ENCODE results near the gene PLA2G12A. TPM values are rescaled to one million over a fixed set of nuclear protein-coding genes. Genes with fewer than 3 reads are reported as not detected.

Gene PLA2G12A
- total and polyA plus RNA-seq, 2 of the 8 experiments (the other 6 are each of a cell fraction or from before 2014, with no cell fraction given), result 26.6 to 47.2 TPM

Small RNA genes within 50 kb of the gene (small RNA-seq; reads per million reads assigned to genes)
- gene HIGD1AP14 (ENCODE audit: insufficient read depth), result not detected

Other genes with a start within 250 kb of the PLA2G12A start
- 19.4 and 19.7 TPM in 2 replicates for gene MCUB, start 169.8 kb downstream of the PLA2G12A start, total RNA-seq (2021; fragmentation: NEBNext Ultra II Directional; extraction: Animal tissue kit (Norgen Biotek cat#: 25700))
- 15.2 and 18.3 TPM in 2 replicates for gene MCUB, start 169.8 kb downstream of the PLA2G12A start, polyA plus RNA-seq (2011; rRNA removed)
- 29.5 and 36.4 TPM in 2 replicates for gene CASP6, start 26.6 kb downstream of the PLA2G12A start, total RNA-seq (2021; fragmentation: NEBNext Ultra II Directional; extraction: Animal tissue kit (Norgen Biotek cat#: 25700))
- 21.7 and 35.1 TPM in 2 replicates for gene CASP6, start 26.6 kb downstream of the PLA2G12A start, polyA plus RNA-seq (2011; rRNA removed)
- not detected in 2 replicates for gene CFI, start 71.9 kb upstream of the PLA2G12A start, total RNA-seq (2021; fragmentation: NEBNext Ultra II Directional; extraction: Animal tissue kit (Norgen Biotek cat#: 25700))
- gene CFI, start 71.9 kb upstream of the PLA2G12A start, polyA plus RNA-seq (2011; rRNA removed), result not detected in 2 replicates
- gene GAR1, start 85.7 kb upstream of the PLA2G12A start, total RNA-seq (2021; fragmentation: NEBNext Ultra II Directional; extraction: Animal tissue kit (Norgen Biotek cat#: 25700)), result 37.5 and 37.9 TPM in 2 replicates
- 9.4 and 14.5 TPM in 2 replicates for gene GAR1, start 85.7 kb upstream of the PLA2G12A start, polyA plus RNA-seq (2011; rRNA removed)
- not detected in 2 replicates for gene RRH, start 97.9 kb upstream of the PLA2G12A start, total RNA-seq (2021; fragmentation: NEBNext Ultra II Directional; extraction: Animal tissue kit (Norgen Biotek cat#: 25700))
- 0.19 and 0.38 TPM in 2 replicates for gene RRH, start 97.9 kb upstream of the PLA2G12A start, polyA plus RNA-seq (2011; rRNA removed)
- gene LRIT3, start 118.0 kb upstream of the PLA2G12A start, total RNA-seq (2021; fragmentation: NEBNext Ultra II Directional; extraction: Animal tissue kit (Norgen Biotek cat#: 25700)), result 0.21 TPM in 1 of 2 replicates, not detected in the other
- 0.11 TPM in 2 replicates for gene LRIT3, start 118.0 kb upstream of the PLA2G12A start, polyA plus RNA-seq (2011; rRNA removed)
- 1.4 and 2.6 TPM in 2 replicates for gene EGF, start 182.8 kb upstream of the PLA2G12A start, total RNA-seq (2021; fragmentation: NEBNext Ultra II Directional; extraction: Animal tissue kit (Norgen Biotek cat#: 25700))
- gene EGF, start 182.8 kb upstream of the PLA2G12A start, polyA plus RNA-seq (2011; rRNA removed), result 1.5 and 2.4 TPM in 2 replicates